Thoracic aorta (tissue), 2 donors: ENCODE results near the gene ZC3HAV1. TPM values are rescaled to one million over a fixed set of nuclear protein-coding genes. Genes with fewer than 3 reads are reported as not detected.
A peak's percentile ranks its signal among the peaks of the same experiment; 100 is the strongest.

ENCODE experiments used
- ATAC-seq: fragments of 150-250 bp; one replicate; pipeline ENCODE4 v1.8.0; 2017; ENCODE audit warnings: low read depth; ENCODE audit not compliant: insufficient number of reproducible peaks, low FRiP score
- DNase-seq: peaks from one replicate; pipeline ENCODE4 v3.0.0-alpha.2; 2020; ENCODE audit warnings: low spot score
- H3K27ac ChIP-seq, 2 donors: fragments of 200-600 bp; sonication (generic); 1 replicate in 1 of 2; 2 replicates in 1 of 2; pipeline ENCODE4 v1.5.1; 2016; ENCODE audit warnings: mild to moderate bottlenecking in 2 of 2, moderate library complexity in 2 of 2
- H3K27me3 ChIP-seq: fragments of 200-600 bp; sonication (generic); replicated peaks from 2 replicates; pipeline ENCODE4 v1.6.0; 2016; ENCODE audit warnings: mild to moderate bottlenecking; ENCODE audit not compliant: insufficient read depth
- H3K36me3 ChIP-seq: fragments of 200-600 bp; sonication (generic); one replicate; pipeline ENCODE4 v1.5.1; 2016
- H3K4me1 ChIP-seq, 2 donors: fragments of 200-600 bp; sonication (generic); 1 replicate in 1 of 2; 2 replicates in 1 of 2; pipeline versions ENCODE4 v1.5.1 to v1.6.0; 2016; ENCODE audit warnings: low read depth in 2 of 2, mild to moderate bottlenecking in 1 of 2; ENCODE audit not compliant: control insufficient read depth in 1 of 2
- H3K4me3 ChIP-seq: fragments of 200-600 bp; sonication (generic); 2 replicates; pipeline ENCODE4 v1.5.1; 2016; ENCODE audit warnings: mild to moderate bottlenecking
- H3K9me3 ChIP-seq: fragments of 200-600 bp; sonication (generic); 2 replicates; pipeline ENCODE4 v1.5.1; 2016
- CTCF ChIP-seq: fragments of 200-600 bp; sonication (generic); IDR thresholded peaks from one replicate; pipeline ENCODE4 v1.5.1; 2019; ENCODE audit warnings: antibody characterized with exemption
- total RNA-seq, 2 donors: library from RNA; depleted of rRNA; stranded (reverse); fragments of >200 nt; gene quantifications; one replicate each; pipeline versions ENCODE4 v1.1.0 to v1.2.3, GENCODE V29; 2016

Gene ZC3HAV1
- total RNA-seq, 2 donors from 2014 or later: 32.5 to 47.6 TPM

GRCh38 chr7:139022286-139022685 lies 87.2 kb downstream of the ZC3HAV1 start:
- TF ChIP-seq CTCF: no peak
- Histone ChIP-seq H3K9me3 (no peaks in the 10 kb centered on the region), H3K27ac (no peak overlapping the region), H3K4me3 (no peak overlapping the region), H3K27me3 (no peaks in the 10 kb centered on the region), H3K36me3 (no peaks in the 10 kb centered on the region), H3K4me1 (no peaks in the 10 kb centered on the region)
- no peak for DNase-seq
- ATAC-seq: no peak

GRCh38 chr7:139018910-139019309 lies 90.6 kb downstream of the ZC3HAV1 start:
- H3K4me1 ChIP-seq: no peaks in the 10 kb centered on the region
- H3K36me3 ChIP-seq: no peaks in the 10 kb centered on the region
- ATAC-seq: no peak
- TF ChIP-seq CTCF: no peak
- no peaks in the 10 kb centered on the region for H3K27me3 ChIP-seq
- no peak overlapping the region for H3K27ac ChIP-seq
- no peaks in the 10 kb centered on the region for H3K9me3 ChIP-seq
- no peak overlapping the region for H3K4me3 ChIP-seq
- DNase-seq: no peak

GRCh38 chr7:139016931-139017511 lies 92.5 kb downstream of the ZC3HAV1 start:
- Histone ChIP-seq H3K4me3 (no peak overlapping the region), H3K4me1 (no peaks in the 10 kb centered on the region), H3K9me3 (no peaks in the 10 kb centered on the region), H3K27me3 (no peaks in the 10 kb centered on the region), H3K27ac (no peak overlapping the region), H3K36me3 (no peaks in the 10 kb centered on the region)
- no peak for DNase-seq
- peak; percentile 47 for TF ChIP-seq CTCF
- ATAC-seq: no peak

GRCh38 chr7:139011373-139011772 lies 98.1 kb downstream of the ZC3HAV1 start:
- ATAC-seq: no peak
- no peak overlapping the region for H3K27ac ChIP-seq

More at GRCh38 chr7:139011373-139011772, 98.1 kb downstream of the ZC3HAV1 start:
- H3K4me1 ChIP-seq: no peaks in the 10 kb centered on the region
- no peak overlapping the region for H3K4me3 ChIP-seq
- H3K27me3 ChIP-seq: no peaks in the 10 kb centered on the region
- no peaks in the 10 kb centered on the region for H3K36me3 ChIP-seq
- no peak for DNase-seq
- no peak for TF ChIP-seq CTCF
- H3K9me3 ChIP-seq: no peaks in the 10 kb centered on the region
